Fibroblast of skin of back (primary cell): ENCODE measurements around the gene SCGB1D4. TPM values are rescaled to one million over a fixed set of nuclear protein-coding genes. Genes with fewer than 3 reads are reported as not detected.
"Not testable (repeated sequence)": the region's sequence is repeated elsewhere in the genome, so short reads cannot be mapped to it uniquely, and the experiment has no call there.

Experiments used
- DNase-seq: peaks from one replicate; pipeline ENCODE4 v3.0.0-alpha.2; 2013
- polyA plus RNA-seq, 2 experiments: library from polyadenylated mRNA; unstranded; fragments of 120-200 nt; gene quantifications; one replicate each; pipeline ENCODE4 v1.2.1, GENCODE V29; 2013; ENCODE audit not compliant: insufficient read length in 2 of 2

SCGB1D4 gene
- not detected for polyA plus RNA-seq (2013, experiment 1 of 2; ENCODE audit: insufficient read length)
- not detected for polyA plus RNA-seq (2013, experiment 2 of 2; ENCODE audit: insufficient read length)

GRCh38 chr11:62298975-62299374 lies at the start of gene SCGB1D4:
SCGB1D4 (minus strand) TSS chr11:62299075; CDS start chr11:62299010, 65 bp downstream.
- no peak for DNase-seq

GRCh38 chr11:62345861-62346260 lies 47.0 kb upstream of the SCGB1D4 start:
- no peak for DNase-seq

- no peak for DNase-seq
Measured at GRCh38 chr11:62344210-62344609, 45.3 kb upstream of the SCGB1D4 start.

- not testable (repeated sequence) for DNase-seq
Measured at GRCh38 chr11:62343646-62344190, 44.8 kb upstream of the SCGB1D4 start.

GRCh38 chr11:62341588-62341987 lies 42.7 kb upstream of the SCGB1D4 start:
- DNase-seq, result no peak

- DNase-seq, result peak; percentile 42
Measured at GRCh38 chr11:62340269-62340901, 41.5 kb upstream of the SCGB1D4 start.

- no peak for DNase-seq
Measured at GRCh38 chr11:62338218-62338617, 39.3 kb upstream of the SCGB1D4 start.

- peak; percentile 49 for DNase-seq
Measured at GRCh38 chr11:62337303-62338181, 38.7 kb upstream of the SCGB1D4 start, which contains the start of gene ASRGL1. ASRGL1 (plus strand) TSS chr11:62337448; CDS start chr11:62337978, 530 bp downstream.

GRCh38 chr11:62336949-62337302 lies 38.1 kb upstream of the SCGB1D4 start:
- not testable (repeated sequence) for DNase-seq

- DNase-seq, result no peak
Measured at GRCh38 chr11:62333768-62334167, 34.9 kb upstream of the SCGB1D4 start.

- DNase-seq, result not testable (repeated sequence)
Measured at GRCh38 chr11:62331264-62331663, 32.4 kb upstream of the SCGB1D4 start.

GRCh38 chr11:62327541-62327940 lies 28.7 kb upstream of the SCGB1D4 start:
- DNase-seq, result not testable (repeated sequence)

- not testable (repeated sequence) for DNase-seq
Measured at GRCh38 chr11:62326719-62327118, 27.8 kb upstream of the SCGB1D4 start.

- not testable (repeated sequence) for DNase-seq
Measured at GRCh38 chr11:62325781-62326180, 26.9 kb upstream of the SCGB1D4 start.

GRCh38 chr11:62324731-62325556 lies 26.1 kb upstream of the SCGB1D4 start:
- peak; percentile 9 for DNase-seq

- DNase-seq, result no peak
Measured at GRCh38 chr11:62322524-62322923, 23.6 kb upstream of the SCGB1D4 start.

GRCh38 chr11:62315431-62315830 lies 16.6 kb upstream of the SCGB1D4 start:
- DNase-seq, result no peak

GRCh38 chr11:62309991-62310390 lies 11.1 kb upstream of the SCGB1D4 start:
- DNase-seq, result no peak

GRCh38 chr11:62307950-62308349 lies 9.1 kb upstream of the SCGB1D4 start:
- no peak for DNase-seq

- DNase-seq, result no peak
Measured at GRCh38 chr11:62306227-62306626, 7.4 kb upstream of the SCGB1D4 start.

- peak; percentile 22 for DNase-seq
Measured at GRCh38 chr11:62295504-62295903, 3.4 kb downstream of the SCGB1D4 start.

- no peak for DNase-seq
Measured at GRCh38 chr11:62280452-62280851, 18.4 kb downstream of the SCGB1D4 start.
